SW480 (cell line): Measurements from ENCODE around the gene PURB.
"Not testable (repeated sequence)": the region's sequence is repeated elsewhere in the genome, so short reads cannot be mapped to it uniquely, and the experiment has no call there.

Source experiments
- DNase-seq: peaks from one replicate; pipeline ENCODE4 v3.0.0-alpha.2; 2016; ENCODE audit warnings: low spot score

The PURB gene

GRCh38 chr7:44852590-44852989 lies 32.7 kb downstream of the PURB start:
- no peak for DNase-seq

GRCh38 chr7:44849885-44850544 lies 35.3 kb downstream of the PURB start:
- no peak for DNase-seq

DNA sequence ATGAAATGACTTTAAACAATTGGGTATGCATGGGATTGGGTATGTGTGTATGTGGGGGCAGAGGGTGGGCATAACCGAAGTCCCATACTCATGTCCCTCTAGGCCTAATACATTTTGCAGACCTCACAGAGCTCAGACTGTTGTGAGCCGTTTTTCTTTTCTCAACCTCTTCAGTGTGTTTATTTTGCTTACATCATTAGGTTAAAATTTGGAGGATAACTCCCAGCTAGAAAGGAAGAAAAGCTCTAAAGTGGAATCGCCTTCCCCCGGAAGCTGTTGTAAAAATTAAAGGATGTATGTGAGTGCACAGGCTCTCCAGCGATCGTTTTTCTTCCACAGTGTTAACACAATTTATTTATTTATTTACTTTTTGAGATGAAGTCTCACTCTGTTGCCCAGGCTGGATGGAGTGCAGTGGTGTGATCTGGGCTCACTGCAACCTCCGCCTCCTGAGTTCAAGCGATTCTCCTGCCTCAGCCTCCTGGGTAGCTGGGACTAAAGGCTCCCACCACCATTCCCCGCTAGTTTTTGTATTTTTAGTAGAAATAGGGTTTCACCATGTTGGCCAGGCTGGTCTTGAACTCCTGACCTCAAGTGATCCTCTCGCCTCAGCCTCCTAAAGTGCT lies 36.0 kb downstream of the PURB start:
- no peak for DNase-seq

DNA sequence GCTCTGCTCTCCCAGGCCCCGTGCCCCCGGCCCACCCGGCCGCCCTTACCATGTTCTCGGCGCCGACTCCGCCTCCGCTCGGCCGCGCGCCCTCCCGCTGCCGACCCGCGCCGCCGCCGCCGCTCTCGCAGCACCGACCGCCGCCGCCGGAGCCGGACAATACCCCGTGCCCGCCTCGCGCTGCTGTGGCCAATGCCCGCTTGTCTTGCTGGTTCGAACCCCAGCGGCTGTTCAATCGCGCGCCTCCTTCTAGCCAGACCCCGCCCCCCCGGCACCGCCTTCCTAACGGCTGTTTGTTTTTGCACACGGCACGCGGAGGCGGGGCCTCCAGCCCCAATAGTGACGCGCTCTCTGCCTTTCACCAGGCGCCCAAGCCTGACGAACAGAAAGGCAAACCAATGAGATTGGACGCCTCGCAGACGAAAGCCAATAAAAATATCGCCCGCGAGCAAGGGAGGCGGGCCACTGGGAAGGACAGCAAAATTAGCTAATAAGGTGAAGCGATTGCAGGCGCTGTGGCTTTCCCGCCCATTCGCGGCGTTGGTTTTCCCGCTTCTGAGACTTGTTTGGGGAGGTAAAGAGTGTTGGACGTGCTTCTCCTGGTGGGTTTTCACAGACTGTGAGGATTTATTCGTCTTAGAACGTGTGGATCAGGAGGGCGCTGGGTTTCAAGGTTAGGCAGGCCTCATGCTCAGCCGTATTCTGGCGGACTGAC lies 37.3 kb downstream of the PURB start, which contains the start of gene H2AZ2:
H2AZ2 (minus strand) TSS at position 168 of the 715 bp plus-strand sequence; CDS start at position 52, 116 bp downstream.
- peak; percentile 100 for DNase-seq

GRCh38 chr7:44847509-44847919 lies 37.8 kb downstream of the PURB start:
- peak; percentile 88 for DNase-seq

- DNase-seq = peak; percentile 50
Observed at GRCh38 chr7:44846816-44847508, 38.4 kb downstream of the PURB start.

GRCh38 chr7:44846390-44846789 lies 38.9 kb downstream of the PURB start:
- DNase-seq = not testable (repeated sequence)

DNA sequence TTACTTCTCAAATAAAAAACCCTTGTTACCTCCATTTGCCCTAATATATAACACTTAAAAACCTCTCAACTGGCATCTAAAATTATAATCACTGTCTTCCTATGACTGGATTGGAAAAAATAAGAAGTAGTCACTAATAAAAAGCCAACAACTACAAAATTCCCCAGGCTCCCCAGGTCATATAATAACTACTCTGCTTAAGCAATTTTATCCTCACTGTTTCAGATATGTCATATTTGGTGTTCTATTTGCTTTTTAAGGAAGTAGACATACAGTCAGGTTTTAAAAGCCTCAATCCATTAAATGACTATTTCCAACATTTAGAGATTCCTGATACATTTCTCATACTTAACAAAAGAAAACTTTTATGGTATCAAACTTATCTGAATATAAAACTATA lies 39.9 kb downstream of the PURB start:
- DNase-seq = no peak

GRCh38 chr7:44843440-44843839 lies 41.9 kb downstream of the PURB start:
- not testable (repeated sequence) for DNase-seq

- not testable (repeated sequence) for DNase-seq
Observed at GRCh38 chr7:44842675-44843074, 42.7 kb downstream of the PURB start.

DNA sequence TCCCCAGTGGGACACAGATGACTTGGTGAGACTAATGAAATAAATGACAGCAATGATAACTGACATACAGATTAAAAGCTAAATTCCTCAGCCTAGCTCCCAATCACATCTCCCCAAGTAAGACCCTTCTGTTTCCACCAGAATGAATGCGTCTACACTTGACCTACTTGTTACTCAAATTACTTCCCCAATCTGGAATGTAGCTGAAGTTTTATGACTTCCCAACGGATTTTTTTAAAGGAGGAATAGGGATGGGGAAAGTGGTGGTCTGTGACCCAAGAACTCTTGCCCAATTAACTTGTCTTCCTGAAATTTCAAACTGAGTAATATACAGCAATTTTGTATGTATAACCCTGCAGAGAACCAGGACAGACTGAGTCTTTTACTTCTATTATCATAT lies 46.6 kb downstream of the PURB start:
- DNase-seq = no peak

DNA sequence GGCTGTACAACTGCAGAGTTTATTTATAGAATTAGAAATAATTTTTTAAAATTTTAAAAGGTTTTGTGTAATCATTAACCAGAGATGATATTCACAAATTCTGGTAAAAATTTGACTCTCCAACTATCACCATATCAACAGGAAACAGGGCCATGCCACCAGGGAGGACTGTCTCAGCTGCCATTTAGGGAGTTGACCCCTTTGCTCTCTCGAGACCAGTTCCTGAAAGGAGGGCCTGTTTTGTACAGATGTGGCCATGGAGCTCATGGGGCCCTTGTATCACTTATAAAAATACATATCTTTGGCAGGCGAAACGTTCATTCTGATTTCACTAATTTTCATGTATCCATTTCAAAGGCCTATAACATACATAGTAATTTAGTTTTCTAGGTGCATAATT lies 57.8 kb downstream of the PURB start:
- DNase-seq = no peak
